K562 (cell line): ENCODE results near the gene RACK1. TPM values are rescaled to one million over a fixed set of nuclear protein-coding genes. Genes with fewer than 3 reads are reported as not detected.

Experiments used
- ATAC-seq: fragments of 200-7000 bp; cut with Tn5 transposase; 3 replicates; pipeline ENCODE4 v1.9.1; 2020; ENCODE audit warnings: moderate library complexity
- BruUV-seq: library from RNA; stranded (reverse); fragments of 400-500 nt; replicated peaks from 2 replicates; lab custom pipeline; 2021; lab: Mats Ljungman, UMichigan
- CTCF ChIA-PET: fragments of 300-600 bp; formaldehyde crosslinking; extraction: SDS; loops from one replicate; lab custom pipeline; 2021; ENCODE audit warnings: low intra/inter-chr PET ratio; lab: Yijun Ruan, JAX
- POLR2A ChIA-PET: fragments of 300-600, 350-650 bp; sonication (Branson Sonifier 250); formaldehyde crosslinking; extraction: SDS; loops from one replicate; lab custom pipeline; 2021; ENCODE audit warnings: antibody characterized with exemption, inconsistent platforms; lab: Yijun Ruan, JAX
- DNase-seq, 4 experiments: peaks; one replicate each; pipeline versions ENCODE4 v3.0.0 to v3.0.0-alpha.2; 2011 to 2018; ENCODE audit warnings: low spot score in 3 of 4, mixed read lengths in 3 of 4; ENCODE audit errors: extremely low read depth in 1 of 4
- FAIRE-seq: peaks from 2 replicates; lab custom pipeline; 2011; peaks lifted over from hg19 to GRCh38; lab: Jason Lieb, UNC
- H2AFZ ChIP-seq: 2 replicates; pipeline ENCODE4 v1.6.0; 2011; ENCODE audit warnings: low read depth, low read length, control low read depth, inconsistent platforms
- H3K27ac ChIP-seq: fragments of 200-600 bp; 3 replicates; pipeline ENCODE4 v1.8.0; 2011; ENCODE audit warnings: low read depth, mild to moderate bottlenecking, control low read depth, inconsistent platforms, low read length, moderate library complexity, mixed read lengths; ENCODE audit errors: extremely low read depth
- H3K27me3 ChIP-seq, 2 experiments: fragments of 300-600 bp in 1 of 2; 2 replicates in 1 of 2; 3 replicates in 1 of 2; pipeline versions ENCODE4 v1.6.0 to v1.8.0; 2011; ENCODE audit warnings: inconsistent platforms in 2 of 2, low read length in 2 of 2, mild to moderate bottlenecking in 1 of 2, mixed read lengths in 1 of 2, moderate library complexity in 1 of 2; ENCODE audit not compliant: control insufficient read depth in 2 of 2, insufficient read depth in 2 of 2
- H3K36me3 ChIP-seq: fragments of 300-600 bp; 3 replicates; pipeline ENCODE4 v1.8.0; 2011; ENCODE audit warnings: mild to moderate bottlenecking, low read length, inconsistent platforms; ENCODE audit not compliant: control insufficient read depth, insufficient read depth
- H3K4me1 ChIP-seq, 2 experiments: fragments of 200-600 bp in 1 of 2; replicated peaks in 1 of 2; 2 replicates in 1 of 2; 3 replicates in 1 of 2; pipeline versions ENCODE4 v1.5.1 to v1.8.0; 2011; ENCODE audit warnings: inconsistent platforms in 2 of 2, low read length in 2 of 2, mild to moderate bottlenecking in 1 of 2, mixed read lengths in 1 of 2, moderate library complexity in 1 of 2; ENCODE audit not compliant: control insufficient read depth in 2 of 2, insufficient read depth in 2 of 2
- H3K4me2 ChIP-seq: 2 replicates; pipeline ENCODE4 v1.6.1; 2011; ENCODE audit warnings: low read length, control low read depth, inconsistent platforms, mixed read lengths; ENCODE audit not compliant: insufficient read depth
- H3K4me3 ChIP-seq: fragments of 200-600 bp; sonication (generic), shearing (Covaris generic); 2 replicates; pipeline ENCODE4 v1.5.1; 2016; ENCODE audit warnings: control low read depth, inconsistent platforms
- H3K79me2 ChIP-seq: fragments of 200-600 bp; 3 replicates; pipeline ENCODE4 v1.8.0; 2011; ENCODE audit warnings: low read length, inconsistent platforms; ENCODE audit not compliant: control insufficient read depth, insufficient read depth
- H3K9ac ChIP-seq, 2 experiments: 2 replicates each; pipeline versions ENCODE4 v1.6.0 to v1.6.1; 2011; ENCODE audit warnings: low read depth in 2 of 2, low read length in 2 of 2, control low read depth in 1 of 2, inconsistent platforms in 1 of 2, mild to moderate bottlenecking in 1 of 2, mixed read lengths in 1 of 2; ENCODE audit not compliant: insufficient read depth in 1 of 2
- H3K9me1 ChIP-seq: one replicate; pipeline ENCODE4 v1.6.0; 2011; ENCODE audit warnings: inconsistent platforms, mild to moderate bottlenecking, low read length, moderate library complexity; ENCODE audit not compliant: control insufficient read depth, insufficient read depth
- H3K9me3 ChIP-seq: replicated peaks from 2 replicates; pipeline ENCODE4 v1.5.1; 2011; ENCODE audit warnings: low read depth, low read length, inconsistent platforms; ENCODE audit not compliant: control insufficient read depth, insufficient read depth
- H4K20me1 ChIP-seq: replicated peaks from 2 replicates; pipeline ENCODE4 v1.6.1; 2011; ENCODE audit warnings: low read length, inconsistent platforms, mixed read lengths; ENCODE audit not compliant: control insufficient read depth, insufficient read depth
- C11orf30 ChIP-seq: fragments of 450-650 bp; IDR thresholded peaks from 2 replicates; pipeline ENCODE4 v1.6.1; 2016; ENCODE audit warnings: low read depth, mild to moderate bottlenecking
- CHD1 ChIP-seq: fragments of 200-600 bp; sonication (generic); IDR thresholded peaks from one replicate; pipeline ENCODE4 v1.6.1; 2012; ENCODE audit warnings: mild to moderate bottlenecking, moderate library complexity, low read length, inconsistent platforms
- CHD4 ChIP-seq: fragments of 200-600 bp; sonication (generic); IDR thresholded peaks from 3 replicates; pipeline ENCODE4 v1.6.1; 2012; ENCODE audit warnings: low read depth, mild to moderate bottlenecking, mixed read lengths, low read length, inconsistent platforms; ENCODE audit not compliant: insufficient read depth, insufficient replicate concordance, poor library complexity, severe bottlenecking
- E2F5 ChIP-seq: sonication (generic); formaldehyde crosslinking; IDR thresholded peaks from 2 replicates; pipeline ENCODE4 v1.8.0; 2022; ENCODE audit warnings: mild to moderate bottlenecking, missing genetic modification reagents
- FOXK2 ChIP-seq, 2 experiments: fragments of 450-650 bp; IDR thresholded peaks in 1 of 2; conservative IDR thresholded peaks in 1 of 2; 2 replicates each; pipeline ENCODE4 v1.6.1; 2016; ENCODE audit warnings: low read depth in 2 of 2, mild to moderate bottlenecking in 1 of 2
- IRF2 ChIP-seq: sonication (generic); formaldehyde crosslinking; IDR thresholded peaks from 2 replicates; pipeline ENCODE4 v1.8.1; 2022; ENCODE audit warnings: mild to moderate bottlenecking, missing genetic modification reagents
- KLF10 ChIP-seq: fragments of 250-450 bp; sonication (Bioruptor Pico); IDR thresholded peaks from 2 replicates; pipeline ENCODE4 v1.6.1; 2021; ENCODE audit warnings: matching md5 sums
- NUFIP1 ChIP-seq: fragments of 450-650 bp; IDR thresholded peaks from 2 replicates; pipeline ENCODE4 v1.6.1; 2018; ENCODE audit not compliant: partially characterized antibody
- OTX1 ChIP-seq: fragments of 450-650 bp; formaldehyde crosslinking; IDR thresholded peaks from 2 replicates; pipeline ENCODE4 v1.4.0; 2022; ENCODE audit warnings: mild to moderate bottlenecking
- POLR2B ChIP-seq: fragments of 450-650 bp; IDR thresholded peaks from 2 replicates; pipeline ENCODE4 v1.6.1; 2018; ENCODE audit warnings: low read depth; ENCODE audit not compliant: partially characterized antibody
- SRSF9 ChIP-seq: fragments of 200-400 bp; formaldehyde crosslinking; IDR thresholded peaks from 2 replicates; pipeline ENCODE4 v1.6.1; 2017; ENCODE audit warnings: low read depth, low read length, borderline replicate concordance
- STAT5A ChIP-seq: IDR thresholded peaks from 2 replicates; pipeline ENCODE4 v1.6.1; 2012; ENCODE audit warnings: low read length, inconsistent platforms, borderline replicate concordance
- TCF7 ChIP-seq: sonication (generic); IDR thresholded peaks from 2 replicates; pipeline ENCODE4 v1.6.1; 2016; ENCODE audit warnings: antibody characterized with exemption, borderline replicate concordance
- ZBTB7A ChIP-seq: IDR thresholded peaks from 2 replicates; pipeline ENCODE4 v1.6.1; 2011; ENCODE audit warnings: low read depth, mild to moderate bottlenecking, low read length, moderate library complexity, borderline replicate concordance; ENCODE audit not compliant: control insufficient read depth
- ZNF408 ChIP-seq: fragments of 250-450 bp; sonication (Bioruptor Pico); IDR thresholded peaks from 2 replicates; pipeline ENCODE4 v1.4.0; 2020; ENCODE audit warnings: low read depth, mild to moderate bottlenecking, moderate library complexity
- WGBS: fragments of 100-300 bp; shearing (Covaris generic); methylation state at CpG from one replicate; pipeline ENCODE4 v1.1.6; 2016; ENCODE audit warnings: low coverage, mixed read lengths; ENCODE audit not compliant: insufficient coverage; ENCODE audit errors: missing lambda C conversion rate; 5-methylcytosine and 5-hydroxymethylcytosine counted together
- in situ Hi-C: fragments of 300-500 bp; cut with MboI; formaldehyde crosslinking; loops from 4 replicates; pipeline ENCODE4 v1.15.0; 2018; ENCODE audit warnings: inconsistent platforms, mixed read lengths
- intact Hi-C: fragments of 100-400 bp; cut with micrococcal nuclease; formaldehyde crosslinking; loops from 2 replicates; pipeline ENCODE4 v1.14.2; 2022
- polyA plus RNA-seq, 8 experiments: library from polyadenylated mRNA; depleted of rRNA in 4 of 8; stranded (reverse) in 5 of 8; unstranded in 3 of 8; fragments of >200 nt; fragmentation: Nextera tagmentation in 2 of 8; fragmentation: Illumina TruSeq in 1 of 8; extraction: Ambion mirVana in 2 of 8; extraction: Trizol in 1 of 8; gene quantifications; 2 replicates each; pipeline versions ENCODE4 v1.2.1 to v1.2.3, GENCODE V29; 2011 to 2014; ENCODE audit warnings: inconsistent platforms in 1 of 8, missing spikeins in 1 of 8
- total RNA-seq, 7 experiments: library from RNA; depleted of rRNA in 6 of 7; stranded (reverse); fragments of >200 nt in 6 of 7; fragmentation: Illumina TruSeq in 2 of 7; extraction: Trizol in 2 of 7; gene quantifications; 2 replicates each; pipeline versions ENCODE4 v1.2.1 to v1.2.3, GENCODE V29; 2011 to 2021; ENCODE audit warnings: low replicate concordance in 1 of 7
- TF ChIP-seq, protein P1 (sequence below): fragments of 250-450 bp; sonication (Bioruptor Pico); IDR thresholded peaks from 2 replicates; pipeline ENCODE4 v1.4.0; 2020

The RACK1 gene
- total and polyA plus RNA-seq, 9 of the 15 experiments (the other 6 are each of a cell fraction or from before 2014, with no cell fraction given), result 2,303 to 5,311 (median 3,833) TPM

DNA sequence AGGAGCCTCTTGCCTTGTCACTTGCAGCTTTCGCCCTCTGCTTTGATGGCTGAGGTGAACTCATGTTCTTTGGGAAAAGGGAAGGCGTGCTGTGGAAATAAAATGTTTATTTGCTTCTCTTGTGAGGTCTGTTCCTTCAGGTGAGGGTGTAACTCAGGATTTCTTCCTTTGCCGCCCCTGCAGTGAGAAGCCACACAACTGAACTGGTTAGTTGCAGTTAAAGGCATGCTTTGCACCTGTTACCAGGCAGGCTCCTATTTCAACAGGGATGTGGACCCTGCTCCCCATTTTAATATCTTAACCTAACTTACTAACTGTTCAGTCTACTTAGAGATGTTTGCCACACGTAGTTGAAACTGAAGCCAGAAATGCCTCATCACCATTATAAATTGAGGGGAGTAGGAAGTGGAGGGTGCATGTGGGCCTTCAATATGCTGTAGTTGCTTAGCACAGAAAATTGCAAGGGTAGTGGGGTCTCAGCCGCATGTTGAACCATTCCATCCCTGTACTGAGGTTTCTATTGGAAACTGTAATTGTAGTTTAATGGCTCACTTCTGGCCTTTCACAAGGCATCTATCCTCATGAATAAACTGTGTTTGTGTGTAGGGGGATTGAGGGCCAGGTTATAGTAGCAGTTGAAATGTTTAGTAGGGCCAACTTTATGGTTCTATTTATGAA is 7.9 kb downstream of the RACK1 start:
- H3K9ac ChIP-seq, result no peak overlapping the region; a peak in 1 of 4 replicates
- ChIA-PET POLR2A (interaction anchor here (0.6 to 5.3 kb wide), 13 partner anchors 8 to 195 kb away, joined by 3 to 55 read pairs (median 3); partner anchors contain the start of genes RACK1 and TRIM41), CTCF (no interaction called here)
- H3K36me3 ChIP-seq, result peaks cover 98% of the 10 kb centered on the region
- in situ Hi-C loops, result no loop called here
- WGBS, result 62% methylated on average over 5 of the region's 5 CpGs
- H3K9me3 ChIP-seq, result no peaks in the 10 kb centered on the region
- H3K4me2 ChIP-seq, result no peak overlapping the region
- peaks cover 37% of the 10 kb centered on the region for H3K79me2 ChIP-seq
- FAIRE-seq (no peak), ATAC-seq (peak; percentile 39), DNase-seq (peak in 2 of 4 experiments; percentile 10 to 29)
- H2AFZ ChIP-seq, result no peak overlapping the region
- peaks cover 41% of the 10 kb centered on the region for H4K20me1 ChIP-seq
- H3K27me3 ChIP-seq, result no peaks in the 10 kb centered on the region
- peak overlapping the region; percentile 60; the same call in 2 of the 3 replicates for H3K27ac ChIP-seq
- H3K9me1 ChIP-seq, result no peaks in the 10 kb centered on the region
- intact Hi-C loops, result no loop called here
- BruUV-seq, result no TSS peak
- no peak overlapping the region for H3K4me3 ChIP-seq
- peaks cover 5 to 26% of the 10 kb centered on the region in 2 experiments; a peak in 4 of 5 replicates for H3K4me1 ChIP-seq
- no peak for TF ChIP-seq OTX1
- TF ChIP-seq C11orf30, result no peak
- no peak for TF ChIP-seq CHD4
- TF ChIP-seq FOXK2 (conservative IDR thresholded peaks at IDR 0.05 in 1 of 2, IDR thresholded peaks at IDR 0.05 in 1 of 2; ENCODE audit: low read depth in 2 of 2), result no peak
- no peak for TF ChIP-seq CHD1
- TF ChIP-seq TCF7, result no peak
- no peak for TF ChIP-seq IRF2 (CRISPR knock-in tag)
- TF ChIP-seq POLR2B, result peak; percentile 88
- TF ChIP-seq, protein P1, sequence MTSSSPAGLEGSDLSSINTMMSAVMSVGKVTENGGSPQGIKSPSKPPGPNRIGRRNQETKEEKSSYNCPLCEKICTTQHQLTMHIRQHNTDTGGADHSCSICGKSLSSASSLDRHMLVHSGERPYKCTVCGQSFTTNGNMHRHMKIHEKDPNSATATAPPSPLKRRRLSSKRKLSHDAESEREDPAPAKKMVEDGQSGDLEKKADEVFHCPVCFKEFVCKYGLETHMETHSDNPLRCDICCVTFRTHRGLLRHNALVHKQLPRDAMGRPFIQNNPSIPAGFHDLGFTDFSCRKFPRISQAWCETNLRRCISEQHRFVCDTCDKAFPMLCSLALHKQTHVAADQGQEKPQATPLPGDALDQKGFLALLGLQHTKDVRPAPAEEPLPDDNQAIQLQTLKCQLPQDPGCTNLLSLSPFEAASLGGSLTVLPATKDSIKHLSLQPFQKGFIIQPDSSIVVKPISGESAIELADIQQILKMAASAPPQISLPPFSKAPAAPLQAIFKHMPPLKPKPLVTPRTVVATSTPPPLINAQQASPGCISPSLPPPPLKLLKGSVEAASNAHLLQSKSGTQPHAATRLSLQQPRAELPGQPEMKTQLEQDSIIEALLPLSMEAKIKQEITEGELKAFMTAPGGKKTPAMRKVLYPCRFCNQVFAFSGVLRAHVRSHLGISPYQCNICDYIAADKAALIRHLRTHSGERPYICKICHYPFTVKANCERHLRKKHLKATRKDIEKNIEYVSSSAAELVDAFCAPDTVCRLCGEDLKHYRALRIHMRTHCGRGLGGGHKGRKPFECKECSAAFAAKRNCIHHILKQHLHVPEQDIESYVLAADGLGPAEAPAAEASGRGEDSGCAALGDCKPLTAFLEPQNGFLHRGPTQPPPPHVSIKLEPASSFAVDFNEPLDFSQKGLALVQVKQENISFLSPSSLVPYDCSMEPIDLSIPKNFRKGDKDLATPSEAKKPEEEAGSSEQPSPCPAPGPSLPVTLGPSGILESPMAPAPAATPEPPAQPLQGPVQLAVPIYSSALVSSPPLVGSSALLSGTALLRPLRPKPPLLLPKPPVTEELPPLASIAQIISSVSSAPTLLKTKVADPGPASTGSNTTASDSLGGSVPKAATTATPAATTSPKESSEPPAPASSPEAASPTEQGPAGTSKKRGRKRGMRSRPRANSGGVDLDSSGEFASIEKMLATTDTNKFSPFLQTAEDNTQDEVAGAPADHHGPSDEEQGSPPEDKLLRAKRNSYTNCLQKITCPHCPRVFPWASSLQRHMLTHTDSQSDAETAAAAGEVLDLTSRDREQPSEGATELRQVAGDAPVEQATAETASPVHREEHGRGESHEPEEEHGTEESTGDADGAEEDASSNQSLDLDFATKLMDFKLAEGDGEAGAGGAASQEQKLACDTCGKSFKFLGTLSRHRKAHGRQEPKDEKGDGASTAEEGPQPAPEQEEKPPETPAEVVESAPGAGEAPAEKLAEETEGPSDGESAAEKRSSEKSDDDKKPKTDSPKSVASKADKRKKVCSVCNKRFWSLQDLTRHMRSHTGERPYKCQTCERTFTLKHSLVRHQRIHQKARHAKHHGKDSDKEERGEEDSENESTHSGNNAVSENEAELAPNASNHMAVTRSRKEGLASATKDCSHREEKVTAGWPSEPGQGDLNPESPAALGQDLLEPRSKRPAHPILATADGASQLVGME (CRISPR knock-in tag), result no peak
- no peak for TF ChIP-seq ZNF408
- no peak for TF ChIP-seq SRSF9
- TF ChIP-seq ZBTB7A, result no peak
- peak; percentile 27 for TF ChIP-seq NUFIP1
- TF ChIP-seq KLF10 (CRISPR knock-in tag), result no peak
- TF ChIP-seq E2F5 (CRISPR knock-in tag), result 0 out of 2 replicates have a peak, but pooled peaks have one; percentile 25
- peak; percentile 7; the same call in 1 of the 2 replicates for TF ChIP-seq STAT5A
